Thyroid gland (tissue), 4 donors: ENCODE data around the gene NOX5. TPM values are rescaled to one million over a fixed set of nuclear protein-coding genes. Genes with fewer than 3 reads are reported as not detected.

Experiments
- DNase-seq, 2 donors: peaks; one replicate each; pipeline ENCODE4 v3.0.0-alpha.2; 2019
- H3K27ac ChIP-seq, 3 donors: fragments of 200-600 bp; sonication (generic); 1 replicate in 2 of 3; 2 replicates in 1 of 3; pipeline ENCODE4 v1.5.1; 2016 to 2019; ENCODE audit warnings: mild to moderate bottlenecking in 1 of 3, moderate library complexity in 1 of 3
- H3K27me3 ChIP-seq: fragments of 200-600 bp; sonication (generic); one replicate; pipeline ENCODE4 v1.5.1; 2019
- H3K36me3 ChIP-seq, 2 donors: fragments of 200-600 bp; sonication (generic); one replicate each; pipeline ENCODE4 v1.5.1; 2016 to 2019
- H3K4me1 ChIP-seq, 2 donors: fragments of 200-600 bp; sonication (generic); one replicate each; pipeline ENCODE4 v1.5.1; 2017 to 2019
- H3K4me3 ChIP-seq, 3 donors: fragments of 200-600 bp; sonication (generic); replicated peaks in 1 of 3; 1 replicate in 2 of 3; 2 replicates in 1 of 3; pipeline ENCODE4 v1.5.1; 2016; ENCODE audit warnings: mild to moderate bottlenecking in 1 of 3
- H3K9me3 ChIP-seq: fragments of 200-600 bp; sonication (generic); one replicate; pipeline ENCODE4 v1.5.1; 2017
- POLR2A ChIP-seq, 2 donors: fragments of 450-650 bp; IDR thresholded peaks; one replicate each; pipeline ENCODE4 v1.6.1; 2017; ENCODE audit warnings: antibody characterized with exemption in 2 of 2, mild to moderate bottlenecking in 2 of 2, moderate library complexity in 1 of 2
- WGBS, 2 donors: methylation state at CpG; one replicate each; pipeline ENCODE4 v1.1.5; 2017; 5-methylcytosine and 5-hydroxymethylcytosine counted together
- intact Hi-C: fragments of 100-400 bp; cut with DNase I; formaldehyde crosslinking; loops from one replicate; pipeline ENCODE4 v1.15.1; 2023
- total RNA-seq, 4 donors: library from RNA; depleted of rRNA; stranded (reverse); fragments of >200 nt; gene quantifications; one replicate each; pipeline ENCODE4 v1.2.3, GENCODE V29; 2016
- TF ChIP-seq, protein P1 (sequence below), 6 experiments: fragments of 200-600 bp in 3 of 6; fragments of 450-650 bp in 3 of 6; sonication (generic) in 3 of 6; IDR thresholded peaks; one replicate each; pipeline ENCODE4 v1.5.1; 2016 to 2019; ENCODE audit warnings: antibody characterized with exemption in 6 of 6, mild to moderate bottlenecking in 2 of 6, inconsistent platforms in 1 of 6, moderate library complexity in 1 of 6

Gene NOX5
- total RNA-seq, 4 donors from 2014 or later: 0.22 to 0.88 (median 0.50) TPM

GRCh38 chr15:69075440-69075839, 60.9 kb downstream of the NOX5 start:
- TF ChIP-seq, protein P1, sequence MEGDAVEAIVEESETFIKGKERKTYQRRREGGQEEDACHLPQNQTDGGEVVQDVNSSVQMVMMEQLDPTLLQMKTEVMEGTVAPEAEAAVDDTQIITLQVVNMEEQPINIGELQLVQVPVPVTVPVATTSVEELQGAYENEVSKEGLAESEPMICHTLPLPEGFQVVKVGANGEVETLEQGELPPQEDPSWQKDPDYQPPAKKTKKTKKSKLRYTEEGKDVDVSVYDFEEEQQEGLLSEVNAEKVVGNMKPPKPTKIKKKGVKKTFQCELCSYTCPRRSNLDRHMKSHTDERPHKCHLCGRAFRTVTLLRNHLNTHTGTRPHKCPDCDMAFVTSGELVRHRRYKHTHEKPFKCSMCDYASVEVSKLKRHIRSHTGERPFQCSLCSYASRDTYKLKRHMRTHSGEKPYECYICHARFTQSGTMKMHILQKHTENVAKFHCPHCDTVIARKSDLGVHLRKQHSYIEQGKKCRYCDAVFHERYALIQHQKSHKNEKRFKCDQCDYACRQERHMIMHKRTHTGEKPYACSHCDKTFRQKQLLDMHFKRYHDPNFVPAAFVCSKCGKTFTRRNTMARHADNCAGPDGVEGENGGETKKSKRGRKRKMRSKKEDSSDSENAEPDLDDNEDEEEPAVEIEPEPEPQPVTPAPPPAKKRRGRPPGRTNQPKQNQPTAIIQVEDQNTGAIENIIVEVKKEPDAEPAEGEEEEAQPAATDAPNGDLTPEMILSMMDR (IDR thresholded peaks at IDR 0.05): no peak
- no peak for TF ChIP-seq POLR2A (IDR thresholded peaks at IDR 0.05)
- Histone ChIP-seq H3K4me3 (no peak overlapping the region), H3K9me3 (no peaks in the 10 kb centered on the region), H3K36me3 (no peaks in the 10 kb centered on the region), H3K27me3 (no peaks in the 10 kb centered on the region), H3K4me1 (peaks cover 6 to 13% of the 10 kb centered on the region in 2 donors), H3K27ac (no peak overlapping the region)
- WGBS, 2 donors: 85 to 90% methylated on average over 5 of the region's 5 CpGs
- no peak for DNase-seq
- intact Hi-C loops: no loop called here

DNA sequence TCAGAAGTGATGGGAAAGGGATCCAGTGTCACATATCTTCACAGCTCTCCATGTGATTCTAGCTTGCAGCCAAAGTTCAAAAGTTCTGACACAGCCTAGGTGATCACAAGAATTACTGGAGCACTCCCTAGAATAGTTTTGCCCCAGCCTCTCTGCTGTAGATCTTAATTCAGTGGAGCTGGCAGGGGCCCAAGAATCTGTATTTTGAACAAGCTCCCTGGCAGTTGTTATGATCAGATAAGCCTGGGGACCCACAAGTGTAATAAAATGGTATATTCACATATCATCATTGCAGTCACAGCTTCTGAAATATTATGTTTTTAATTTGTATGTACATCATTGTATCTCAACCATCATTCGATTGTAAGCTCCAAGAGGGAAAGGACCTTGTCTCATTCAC, 62.3 kb downstream of the NOX5 start:
- Histone ChIP-seq H3K4me3 (no peak overlapping the region), H3K27me3 (no peaks in the 10 kb centered on the region), H3K9me3 (no peaks in the 10 kb centered on the region), H3K36me3 (no peaks in the 10 kb centered on the region), H3K27ac (no peak overlapping the region), H3K4me1 (peaks cover 10 to 13% of the 10 kb centered on the region in 2 donors)
- intact Hi-C loops: no loop called here
- TF ChIP-seq, protein P1 (IDR thresholded peaks at IDR 0.05): no peak
- TF ChIP-seq POLR2A (IDR thresholded peaks at IDR 0.05): no peak
- no peak for DNase-seq
- WGBS, 2 donors: 96 to 98% methylated on average over 1 of the region's 1 CpG

- peaks cover 13 to 18% of the 10 kb centered on the region in 2 donors for H3K4me1 ChIP-seq
- intact Hi-C loops: no loop called here
- H3K9me3 ChIP-seq: no peaks in the 10 kb centered on the region
- H3K36me3 ChIP-seq: no peaks in the 10 kb centered on the region
- WGBS, 2 donors: 87 to 89% methylated on average over 8 of the region's 8 CpGs
- no peak overlapping the region for H3K27ac ChIP-seq
- TF ChIP-seq, protein P1 (IDR thresholded peaks at IDR 0.05): no peak
- no peak for TF ChIP-seq POLR2A (IDR thresholded peaks at IDR 0.05)
- H3K27me3 ChIP-seq: no peaks in the 10 kb centered on the region
- DNase-seq: no peak
- no peak overlapping the region for H3K4me3 ChIP-seq
These were observed 64.1 kb downstream of the NOX5 start for GRCh38 chr15:69078638-69079037.

DNA sequence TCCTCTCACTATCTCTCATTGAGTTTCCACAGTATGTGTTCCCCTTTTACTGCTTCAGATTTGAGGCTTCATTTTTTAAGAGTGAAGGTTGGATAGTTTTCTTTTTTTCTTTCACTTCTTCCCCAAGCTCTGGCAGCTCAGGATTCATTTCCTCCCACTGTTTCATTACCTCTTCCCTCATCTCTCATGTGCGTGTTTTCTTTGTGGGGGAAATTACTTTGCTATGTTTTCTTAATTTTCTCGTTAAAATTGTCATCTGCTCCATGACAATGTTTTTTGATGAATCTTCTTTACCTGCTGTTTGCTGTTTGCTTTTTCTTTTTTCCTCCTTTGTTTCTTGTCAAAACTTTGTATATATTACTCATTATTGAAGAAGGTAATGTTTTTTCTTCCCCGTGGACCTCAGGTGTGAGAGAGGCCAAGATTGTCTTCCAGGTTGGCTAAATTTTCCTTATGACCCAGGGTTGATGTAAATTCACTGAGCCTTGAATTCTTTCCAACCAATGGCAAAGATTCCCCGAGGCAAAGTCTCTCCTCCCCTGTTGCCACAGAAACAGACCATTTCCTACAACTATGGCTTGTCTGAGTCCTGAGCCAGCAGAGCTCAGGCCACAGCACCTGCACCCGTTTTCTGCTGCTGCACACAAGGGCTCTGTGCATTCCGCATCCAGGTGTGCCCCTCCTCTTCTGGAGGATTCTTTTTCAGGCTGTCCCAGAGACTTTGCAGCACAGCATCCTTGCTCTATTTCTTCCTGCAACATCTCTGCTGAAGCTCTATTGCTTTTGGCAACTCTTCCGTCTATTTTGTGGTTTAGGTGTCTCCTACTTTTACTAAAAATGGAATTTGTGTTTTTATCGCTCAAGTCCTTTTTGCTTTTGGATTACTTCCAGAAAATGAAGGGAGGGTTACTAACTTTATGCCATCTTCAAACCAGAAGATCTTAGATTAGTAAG, 66.1 kb downstream of the NOX5 start:
- WGBS, 2 donors: 44 to 48% methylated on average over 8 of the region's 8 CpGs
- Histone ChIP-seq H3K27me3 (no peaks in the 10 kb centered on the region), H3K4me1 (peaks cover 0 to 14% of the 10 kb centered on the region in 2 donors), H3K36me3 (no peaks in the 10 kb centered on the region), H3K9me3 (no peaks in the 10 kb centered on the region), H3K27ac (no peak overlapping the region), H3K4me3 (no peak overlapping the region)
- no peak for DNase-seq
- intact Hi-C loops: no loop called here
- no peak for TF ChIP-seq POLR2A (IDR thresholded peaks at IDR 0.05)
- TF ChIP-seq, protein P1 (IDR thresholded peaks at IDR 0.05): no peak
